ENCODE measurements around the gene DPP3. TPM values are rescaled to one million over a fixed set of nuclear protein-coding genes. Genes with fewer than 3 reads are reported as not detected.
A peak's percentile ranks its signal among the peaks of the same experiment; 100 is the strongest.

Gene DPP3
- total RNA-seq, 1 experiment from 2014 or later = 135 TPM

GRCh38 chr11:66477263-66478201, 2.7 kb upstream of the DPP3 start:
- Histone ChIP-seq H3K9me2 (replicated peaks; ENCODE audit: low read length) (no peaks in the 10 kb centered on the region), H3K4me1 (ENCODE audit: insufficient read depth, low read length) (peaks cover 14% of the 10 kb centered on the region), H3K27ac (ENCODE audit: low read length) (no peak overlapping the region), H3K9ac (ENCODE audit: low read length) (no peak overlapping the region), H3K4me3 (ENCODE audit: low read length) (no peak overlapping the region), H3K9me3 (ENCODE audit: low read length) (no peaks in the 10 kb centered on the region), H3K4me2 (ENCODE audit: low read length) (no peak overlapping the region), H3F3A (ENCODE audit: low read length, unreplicated experiment) (no peaks in the 10 kb centered on the region), H3K79me2 (ENCODE audit: low read length) (peaks cover 14% of the 10 kb centered on the region), H4K20me1 (ENCODE audit: low read length) (no peaks in the 10 kb centered on the region), H2AFZ (ENCODE audit: low read length) (no peak overlapping the region), H3K27me3 (ENCODE audit: low read length) (no peaks in the 10 kb centered on the region), H3K36me3 (ENCODE audit: low read depth, low read length) (no peaks in the 10 kb centered on the region; the same call in 1 of the 2 replicates)
- TF ChIP-seq EZH2 (IDR thresholded peaks at IDR 0.05; ENCODE audit: low read length, unreplicated experiment) (no peak), CTCF (conservative IDR thresholded peaks at IDR 0.05; ENCODE audit: low read depth, low read length) (no peak), EZH2phosphoT487 (IDR thresholded peaks at IDR 0.05; ENCODE audit: borderline replicate concordance, low read length) (no peak)
- no TSS peak for BruUV-seq (replicated peaks)
- ChIA-PET CTCF (no interaction called here), POLR2A (ENCODE audit: unreplicated experiment) (no interaction called here)
- ATAC-seq (no peak), DNase-seq (no peak)
- intact Hi-C loops (cut with micrococcal nuclease) = no loop called here

GRCh38 chr11:66478729-66479393, 1.4 kb upstream of the DPP3 start:
- peak; percentile 62 for DNase-seq
- no peaks in the 10 kb centered on the region for H3K9me2 ChIP-seq (replicated peaks; ENCODE audit: low read length)
- no TSS peak for BruUV-seq (replicated peaks)
- H3K4me1 ChIP-seq (ENCODE audit: insufficient read depth, low read length) = peaks cover 14% of the 10 kb centered on the region
- POLR2A ChIA-PET (ENCODE audit: unreplicated experiment) = no interaction called here
- peaks cover 14% of the 10 kb centered on the region for H3K79me2 ChIP-seq (ENCODE audit: low read length)
- TF ChIP-seq EZH2 (IDR thresholded peaks at IDR 0.05; ENCODE audit: low read length, unreplicated experiment) (no peak), CTCF (conservative IDR thresholded peaks at IDR 0.05; ENCODE audit: low read depth, low read length) (peak; percentile 100), EZH2phosphoT487 (IDR thresholded peaks at IDR 0.05; ENCODE audit: borderline replicate concordance, low read length) (no peak)
- peak overlapping the region; percentile 87 for H3K4me2 ChIP-seq (ENCODE audit: low read length)
- H3K27me3 ChIP-seq (ENCODE audit: low read length) = no peaks in the 10 kb centered on the region
- H3K27ac ChIP-seq (ENCODE audit: low read length) = peak overlapping the region; percentile 41; the same call in 1 of the 2 replicates
- peak overlapping the region; percentile 69 for H2AFZ ChIP-seq (ENCODE audit: low read length)
- intact Hi-C loops (cut with micrococcal nuclease) = loop anchor here (1.0 kb wide), 1 partner anchor 71 kb away; no protein-coding TSS in a partner anchor
- peak overlapping the region; percentile 78 for H3K4me3 ChIP-seq (ENCODE audit: low read length)
- no peak for ATAC-seq
- H3K36me3 ChIP-seq (ENCODE audit: low read depth, low read length) = no peaks in the 10 kb centered on the region
- H3F3A ChIP-seq (ENCODE audit: low read length, unreplicated experiment) = no peaks in the 10 kb centered on the region
- no peaks in the 10 kb centered on the region for H4K20me1 ChIP-seq (ENCODE audit: low read length)
- H3K9me3 ChIP-seq (ENCODE audit: low read length) = no peaks in the 10 kb centered on the region
- CTCF ChIA-PET = interaction anchor here (0.6 kb wide), 1 partner anchor 281 kb away, joined by 11 read pairs; no protein-coding TSS in a partner anchor
- peak overlapping the region; percentile 78 for H3K9ac ChIP-seq (ENCODE audit: low read length)

Measured in PC-3 (cell line).